CD4-positive, alpha-beta memory T cell (primary cell): ENCODE results near the gene ZNF462. TPM values are rescaled to one million over a fixed set of nuclear protein-coding genes. Genes with fewer than 3 reads are reported as not detected.

Experiments
- CTCF ChIA-PET: fragments of 350-600 bp; sonication (Branson Sonifier 250); formaldehyde crosslinking; loops from one replicate; lab custom pipeline; 2021; ENCODE audit warnings: inconsistent platforms; ENCODE audit not compliant: partially characterized antibody; lab: Charles Lee
- POLR2A ChIA-PET: fragments of 350-600 bp; sonication (Branson Sonifier 250); formaldehyde crosslinking; loops from one replicate; lab custom pipeline; 2021; ENCODE audit not compliant: partially characterized antibody; lab: Charles Lee
- DNase-seq, 5 donors: peaks; one replicate each; pipeline versions ENCODE4 v3.0.0 to v3.0.0-alpha.2; 2020 to 2022; ENCODE audit warnings: mixed read lengths in 1 of 5
- H3K27ac ChIP-seq: one replicate; pipeline ENCODE4 v1.7.0; 2013; ENCODE audit warnings: low read depth, low read length
- H3K27me3 ChIP-seq: 2 replicates; pipeline ENCODE4 v1.7.0; 2013; ENCODE audit warnings: mild to moderate bottlenecking, low read length, moderate library complexity; ENCODE audit not compliant: insufficient read depth
- H3K36me3 ChIP-seq: 2 replicates; pipeline ENCODE4 v1.7.0; 2013; ENCODE audit warnings: mild to moderate bottlenecking, low read length, moderate library complexity; ENCODE audit not compliant: insufficient read depth
- H3K4me1 ChIP-seq: 2 replicates; pipeline ENCODE4 v1.7.0; 2013; ENCODE audit warnings: mild to moderate bottlenecking, low read length, moderate library complexity; ENCODE audit not compliant: insufficient read depth
- H3K4me3 ChIP-seq, 2 donors: one replicate each; pipeline ENCODE4 v1.7.0; 2013; ENCODE audit warnings: low read length in 2 of 2, mild to moderate bottlenecking in 1 of 2
- H3K9me3 ChIP-seq, 2 donors: one replicate each; pipeline ENCODE4 v1.7.0; 2013; ENCODE audit warnings: low read length in 2 of 2, control low read depth in 1 of 2; ENCODE audit not compliant: control insufficient read depth in 1 of 2
- H3K27ac Mint-ChIP-seq, 7 donors: one replicate each; pipeline ENCODE4 v1.8.0; 2020 to 2021; ENCODE audit warnings: mixed read lengths in 7 of 7, mild to moderate bottlenecking in 6 of 7, inconsistent platforms in 3 of 7, moderate library complexity in 3 of 7
- H3K27me3 Mint-ChIP-seq, 2 donors: one replicate each; pipeline ENCODE4 v1.8.0; 2020 to 2021; ENCODE audit warnings: mixed read lengths in 2 of 2
- H3K36me3 Mint-ChIP-seq, 2 donors: one replicate each; pipeline ENCODE4 v1.8.0; 2020 to 2021; ENCODE audit warnings: mixed read lengths in 2 of 2, inconsistent platforms in 1 of 2, mild to moderate bottlenecking in 1 of 2
- H3K4me1 Mint-ChIP-seq, 4 donors: one replicate each; pipeline ENCODE4 v1.8.0; 2020 to 2021; ENCODE audit warnings: mixed read lengths in 4 of 4, mild to moderate bottlenecking in 1 of 4
- H3K4me3 Mint-ChIP-seq, 8 donors: one replicate each; pipeline ENCODE4 v1.8.0; 2020 to 2021; ENCODE audit warnings: mixed read lengths in 8 of 8, mild to moderate bottlenecking in 7 of 8, moderate library complexity in 6 of 8, inconsistent platforms in 3 of 8
- H3K9me3 Mint-ChIP-seq, 8 donors: one replicate each; pipeline ENCODE4 v1.8.0; 2020 to 2021; ENCODE audit warnings: mixed read lengths in 8 of 8, mild to moderate bottlenecking in 5 of 8, inconsistent platforms in 3 of 8, moderate library complexity in 1 of 8
- intact Hi-C: fragments of 100-400 bp; cut with micrococcal nuclease; formaldehyde crosslinking; loops from one replicate; pipeline ENCODE4 v1.15.1; 2023
- polyA plus RNA-seq, 2 donors: library from polyadenylated mRNA; unstranded; fragments of 300-500 nt; fragmentation: Illumina TruSeq; gene quantifications; one replicate each; pipeline ENCODE4 v1.2.3, GENCODE V29; 2021
- total RNA-seq, 2 experiments: library from RNA; stranded (reverse); gene quantifications; one replicate each; pipeline ENCODE4 v1.2.3, GENCODE V29; 2021

The ZNF462 gene
- total and polyA plus RNA-seq, 4 experiments from 2014 or later = 1.0 to 2.8 (median 1.8) TPM; not detected in 1

DNA sequence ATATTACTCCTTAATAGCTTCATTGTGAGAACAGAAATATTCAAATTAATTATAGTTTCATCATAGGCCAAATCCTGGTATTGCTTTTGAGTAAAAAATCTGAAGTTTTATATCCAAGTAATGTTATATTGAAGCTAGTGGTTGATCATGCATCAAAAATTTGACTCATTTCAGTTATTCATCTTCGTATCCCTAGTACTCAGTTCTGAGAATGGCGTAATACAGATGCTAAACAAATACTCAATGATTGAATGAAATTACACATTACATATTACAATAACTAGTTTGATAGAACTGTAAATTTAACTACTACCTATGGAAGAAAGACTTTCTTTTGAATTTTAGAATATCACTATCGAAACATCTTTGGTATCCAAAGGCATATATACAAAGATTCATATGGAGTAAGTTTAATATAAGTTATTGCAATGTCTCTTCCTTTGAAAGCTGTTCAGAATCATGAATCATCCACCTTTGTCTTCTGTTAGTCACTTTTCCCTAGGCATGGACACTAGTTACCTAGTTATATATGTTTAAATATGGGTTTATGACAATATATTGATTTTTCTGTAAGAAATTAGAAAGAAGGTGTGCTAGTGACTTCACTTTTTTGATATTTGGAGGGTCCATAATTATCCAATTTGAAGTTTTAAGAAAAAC, 5.0 kb upstream of the ZNF462 start:
- Histone ChIP-seq H3K36me3 (no peaks in the 10 kb centered on the region), H3K4me3 (no peak overlapping the region), H3K27me3 (peaks cover 13% of the 10 kb centered on the region), H3K9me3 (no peaks in the 10 kb centered on the region), H3K4me1 (no peaks in the 10 kb centered on the region), H3K27ac (no peak overlapping the region)
- Mint-ChIP-seq H3K9me3 (peaks cover 0 to 25% (median 14%) of the 10 kb centered on the region in 8 donors), H3K4me3 (no peak overlapping the region), H3K27ac (no peak overlapping the region), H3K36me3 (peaks cover 0 to 3% of the 10 kb centered on the region in 2 donors), H3K4me1 (peaks cover 0 to 12% (median 1%) of the 10 kb centered on the region in 4 donors), H3K27me3 (peaks cover 27 to 37% of the 10 kb centered on the region in 2 donors)
- CTCF ChIA-PET = no interaction called here
- POLR2A ChIA-PET = no interaction called here
- intact Hi-C loops = no loop called here
- DNase-seq = no peak

GRCh38 chr9:106859957-106860720, 2.8 kb upstream of the ZNF462 start:
- peaks cover 19% of the 10 kb centered on the region for H3K27me3 ChIP-seq
- no peaks in the 10 kb centered on the region for H3K9me3 ChIP-seq
- Mint-ChIP-seq H3K27ac (no peak overlapping the region), H3K4me1 (peaks cover 0 to 27% (median 3%) of the 10 kb centered on the region in 4 donors), H3K36me3 (peaks cover 0 to 3% of the 10 kb centered on the region in 2 donors), H3K27me3 (peaks cover 35 to 51% of the 10 kb centered on the region in 2 donors), H3K4me3 (peak overlapping the region in 5 of 8 donors; percentile 5 to 63 (median 23)), H3K9me3 (peaks cover 0 to 35% (median 18%) of the 10 kb centered on the region in 8 donors)
- H3K4me1 ChIP-seq = no peaks in the 10 kb centered on the region
- DNase-seq = no peak
- intact Hi-C loops = no loop called here
- ChIA-PET CTCF (no interaction called here), POLR2A (no interaction called here)
- no peak overlapping the region for H3K27ac ChIP-seq
- no peak overlapping the region for H3K4me3 ChIP-seq
- H3K36me3 ChIP-seq = no peaks in the 10 kb centered on the region

DNA sequence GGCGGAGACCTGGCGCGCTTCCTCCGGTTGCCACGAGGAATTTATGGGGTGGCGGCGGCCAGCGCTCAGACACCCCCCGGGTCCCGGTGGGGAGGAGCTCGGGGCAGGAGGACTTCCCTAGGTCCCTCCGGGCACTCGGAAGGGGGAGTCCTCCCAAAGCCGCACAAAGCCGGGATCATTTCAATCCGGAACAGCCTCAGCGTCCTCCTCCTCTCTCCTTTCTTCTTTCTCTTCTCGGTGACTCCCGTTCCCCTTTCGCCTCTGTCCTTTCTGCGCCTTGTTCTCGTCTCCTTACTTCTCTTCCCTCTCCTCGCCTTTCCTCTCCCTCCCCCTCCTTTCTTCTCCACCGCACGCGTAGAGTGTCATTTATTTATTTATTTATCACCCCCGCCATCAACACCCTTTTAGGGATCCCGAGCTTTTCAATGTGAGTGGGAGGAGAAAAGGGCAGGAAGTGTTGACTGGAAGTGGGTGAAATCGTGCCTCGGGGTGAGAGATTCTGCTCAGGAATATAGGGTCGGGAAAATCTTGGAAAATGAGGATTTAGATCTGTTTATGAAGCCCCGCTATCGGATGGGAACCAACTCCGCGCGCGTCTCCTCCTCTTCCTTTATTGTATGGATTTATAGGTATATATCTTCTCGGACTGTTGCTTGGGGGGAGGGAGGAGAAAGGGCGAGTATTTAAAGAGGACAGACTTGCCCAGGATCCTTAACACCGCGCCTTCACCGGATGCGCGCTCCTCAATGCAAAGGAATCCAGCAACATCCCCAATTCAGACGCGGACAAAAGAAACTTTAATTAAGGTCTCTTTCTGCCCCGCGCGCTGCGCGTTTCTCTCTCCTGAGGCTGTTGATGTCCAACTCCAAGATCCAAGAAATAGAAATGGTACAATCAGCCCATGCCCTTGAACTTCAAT, 2.0 kb upstream of the ZNF462 start:
- Histone ChIP-seq H3K27me3 (peaks cover 19% of the 10 kb centered on the region), H3K27ac (no peak overlapping the region), H3K4me3 (no peak overlapping the region), H3K9me3 (no peaks in the 10 kb centered on the region), H3K36me3 (no peaks in the 10 kb centered on the region), H3K4me1 (no peaks in the 10 kb centered on the region)
- Mint-ChIP-seq H3K27ac (peak overlapping the region in 1 of 7 donors; percentile 23), H3K9me3 (peaks cover 0 to 39% (median 22%) of the 10 kb centered on the region in 8 donors), H3K4me3 (peak overlapping the region in 6 of 8 donors; percentile 32 to 67 (median 51)), H3K36me3 (peaks cover 0 to 3% of the 10 kb centered on the region in 2 donors), H3K4me1 (peaks cover 0 to 27% (median 3%) of the 10 kb centered on the region in 4 donors), H3K27me3 (peaks cover 38 to 54% of the 10 kb centered on the region in 2 donors)
- DNase-seq = no peak
- CTCF ChIA-PET = no interaction called here
- POLR2A ChIA-PET = no interaction called here
- intact Hi-C loops = no loop called here

DNA sequence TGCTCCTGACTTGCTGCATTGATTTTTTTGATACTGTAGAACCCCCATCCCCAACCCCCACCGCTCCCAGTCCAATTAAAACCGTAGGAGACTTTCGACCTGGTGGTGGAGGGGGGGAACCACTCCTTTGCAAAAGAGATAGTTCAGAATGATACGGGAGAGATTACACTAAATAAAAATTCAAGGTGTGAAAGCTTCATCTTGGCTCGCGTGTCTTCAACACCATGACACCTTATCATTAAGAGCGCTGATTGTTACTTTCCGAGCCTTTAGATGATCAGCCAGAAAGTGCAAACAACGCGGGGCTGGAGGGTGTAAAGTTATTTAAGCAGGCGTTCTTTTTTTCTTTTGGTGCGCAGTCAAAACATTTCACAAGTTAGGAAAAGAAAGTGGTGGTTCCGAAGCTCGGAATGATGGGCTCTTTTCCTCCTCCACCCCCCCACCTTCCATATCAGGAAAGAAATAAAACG, 1.3 kb upstream of the ZNF462 start:
- intact Hi-C loops = no loop called here

GRCh38 chr9:106862110-106862820, 701 bp upstream of the ZNF462 start:
- no peak overlapping the region for H3K4me3 ChIP-seq
- CTCF ChIA-PET = no interaction called here
- no peak overlapping the region for H3K27ac ChIP-seq
- Mint-ChIP-seq H3K9me3 (peaks cover 0 to 39% (median 22%) of the 10 kb centered on the region in 8 donors), H3K4me3 (peak overlapping the region in 7 of 8 donors; percentile 26 to 82 (median 64)), H3K36me3 (peaks cover 0 to 3% of the 10 kb centered on the region in 2 donors), H3K4me1 (peaks cover 0 to 27% (median 3%) of the 10 kb centered on the region in 4 donors), H3K27me3 (peaks cover 38 to 54% of the 10 kb centered on the region in 2 donors), H3K27ac (peak overlapping the region in 3 of 7 donors; percentile 19 to 86 (median 74))
- peaks cover 19% of the 10 kb centered on the region for H3K27me3 ChIP-seq
- intact Hi-C loops = no loop called here
- no peaks in the 10 kb centered on the region for H3K4me1 ChIP-seq
- H3K9me3 ChIP-seq = no peaks in the 10 kb centered on the region
- H3K36me3 ChIP-seq = no peaks in the 10 kb centered on the region
- POLR2A ChIA-PET = no interaction called here
- no peak for DNase-seq

More for the DNA sequence above, 1.3 kb upstream of the ZNF462 start:
- DNase-seq = no peak
- Histone ChIP-seq H3K27ac (no peak overlapping the region), H3K36me3 (no peaks in the 10 kb centered on the region), H3K4me1 (no peaks in the 10 kb centered on the region), H3K4me3 (no peak overlapping the region), H3K9me3 (no peaks in the 10 kb centered on the region), H3K27me3 (peaks cover 19% of the 10 kb centered on the region)
- Mint-ChIP-seq H3K27ac (no peak overlapping the region), H3K4me1 (peaks cover 0 to 27% (median 3%) of the 10 kb centered on the region in 4 donors), H3K27me3 (peaks cover 38 to 54% of the 10 kb centered on the region in 2 donors), H3K9me3 (peaks cover 0 to 39% (median 22%) of the 10 kb centered on the region in 8 donors), H3K36me3 (peaks cover 0 to 3% of the 10 kb centered on the region in 2 donors), H3K4me3 (peak overlapping the region in 6 of 8 donors; percentile 26 to 67 (median 46))
- ChIA-PET POLR2A (no interaction called here), CTCF (no interaction called here)

DNA sequence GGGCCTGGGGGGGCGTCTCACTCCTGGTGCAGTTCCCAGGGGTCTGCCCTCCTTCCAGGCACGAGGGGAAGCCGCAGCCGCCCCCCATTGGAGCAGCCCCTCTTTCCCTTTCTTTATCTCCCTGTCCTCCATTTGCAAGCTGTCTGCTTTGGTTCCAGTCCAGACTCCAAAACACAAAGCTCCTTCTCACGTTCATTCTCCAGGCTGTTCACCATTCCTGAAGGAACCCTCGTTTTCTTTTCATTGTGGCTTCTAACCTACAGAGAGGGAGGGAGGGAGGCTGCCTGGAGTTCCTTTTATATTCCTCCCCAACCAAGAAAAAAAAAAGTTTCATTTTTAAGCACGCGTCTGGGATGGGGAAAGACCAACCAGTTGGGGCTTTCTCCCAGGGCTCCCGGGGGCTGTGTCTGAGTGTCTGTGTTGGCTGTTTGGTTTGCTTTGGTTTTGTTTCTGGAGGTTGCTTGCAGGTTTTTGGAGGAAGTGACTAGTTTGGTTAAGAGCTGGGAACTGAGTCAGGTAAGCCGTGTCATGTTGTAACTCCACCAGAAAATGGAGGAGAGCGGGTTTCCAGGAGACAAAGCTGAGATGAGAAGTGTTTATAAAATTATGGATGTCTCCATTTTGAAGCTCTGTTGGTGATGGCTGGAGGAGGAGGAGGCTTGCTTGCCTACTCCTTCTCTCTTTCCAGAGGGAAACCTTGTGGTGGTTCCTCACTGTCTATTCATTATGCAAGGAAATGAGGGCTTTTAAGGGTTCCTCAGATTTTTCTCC, 1.6 kb downstream of the ZNF462 start:
- H3K36me3 Mint-ChIP-seq = peaks cover 0 to 3% of the 10 kb centered on the region in 2 donors
- no peaks in the 10 kb centered on the region for H3K4me1 ChIP-seq
- no peak overlapping the region for H3K27ac ChIP-seq
- H3K36me3 ChIP-seq = no peaks in the 10 kb centered on the region
- H3K4me3 ChIP-seq = no peak overlapping the region
- intact Hi-C loops = no loop called here
- H3K9me3 ChIP-seq = no peaks in the 10 kb centered on the region
- H3K4me3 Mint-ChIP-seq = peak overlapping the region in 7 of 8 donors; percentile 37 to 81 (median 49)
- CTCF ChIA-PET = no interaction called here
- POLR2A ChIA-PET = no interaction called here
- DNase-seq = no peak
- peaks cover 32 to 47% of the 10 kb centered on the region in 2 donors for H3K27me3 Mint-ChIP-seq
- peaks cover 14% of the 10 kb centered on the region for H3K27me3 ChIP-seq
- peak overlapping the region in 2 of 7 donors; percentile 16 to 35 for H3K27ac Mint-ChIP-seq
- H3K9me3 Mint-ChIP-seq = peaks cover 0 to 41% (median 18%) of the 10 kb centered on the region in 8 donors
- peaks cover 0 to 27% (median 3%) of the 10 kb centered on the region in 4 donors for H3K4me1 Mint-ChIP-seq
